T-helper 2 cell treated with Interferon-gamma antibody and Interleukin-4, amounts not matched to agents 5 μg/mL and 100 μg/mL, for 36 hours (primary cell): ENCODE measurements around the gene GPR152.
"Not testable (repeated sequence)": the region's sequence is repeated elsewhere in the genome, so short reads cannot be mapped to it uniquely, and the experiment has no call there.

Experiments used
- DNase-seq: peaks from one replicate; pipeline ENCODE4 v3.0.0; 2021; ENCODE audit warnings: low spot score
- H3K27ac Mint-ChIP-seq: one replicate; pipeline ENCODE4 v1.8.0; 2021; ENCODE audit warnings: mild to moderate bottlenecking, mixed read lengths
- H3K27me3 Mint-ChIP-seq: one replicate; pipeline ENCODE4 v1.8.0; 2021; ENCODE audit warnings: low read depth, mixed read lengths
- H3K36me3 Mint-ChIP-seq: one replicate; pipeline ENCODE4 v1.8.0; 2021; ENCODE audit warnings: low read depth, mixed read lengths
- H3K4me1 Mint-ChIP-seq: one replicate; pipeline ENCODE4 v1.8.0; 2021; ENCODE audit warnings: low read depth, mixed read lengths
- H3K4me3 Mint-ChIP-seq: one replicate; pipeline ENCODE4 v1.8.0; 2022; ENCODE audit warnings: mild to moderate bottlenecking, moderate library complexity, mixed read lengths
- H3K9me3 Mint-ChIP-seq: one replicate; pipeline ENCODE4 v1.8.0; 2021; ENCODE audit warnings: mixed read lengths

GPR152 gene

DNA sequence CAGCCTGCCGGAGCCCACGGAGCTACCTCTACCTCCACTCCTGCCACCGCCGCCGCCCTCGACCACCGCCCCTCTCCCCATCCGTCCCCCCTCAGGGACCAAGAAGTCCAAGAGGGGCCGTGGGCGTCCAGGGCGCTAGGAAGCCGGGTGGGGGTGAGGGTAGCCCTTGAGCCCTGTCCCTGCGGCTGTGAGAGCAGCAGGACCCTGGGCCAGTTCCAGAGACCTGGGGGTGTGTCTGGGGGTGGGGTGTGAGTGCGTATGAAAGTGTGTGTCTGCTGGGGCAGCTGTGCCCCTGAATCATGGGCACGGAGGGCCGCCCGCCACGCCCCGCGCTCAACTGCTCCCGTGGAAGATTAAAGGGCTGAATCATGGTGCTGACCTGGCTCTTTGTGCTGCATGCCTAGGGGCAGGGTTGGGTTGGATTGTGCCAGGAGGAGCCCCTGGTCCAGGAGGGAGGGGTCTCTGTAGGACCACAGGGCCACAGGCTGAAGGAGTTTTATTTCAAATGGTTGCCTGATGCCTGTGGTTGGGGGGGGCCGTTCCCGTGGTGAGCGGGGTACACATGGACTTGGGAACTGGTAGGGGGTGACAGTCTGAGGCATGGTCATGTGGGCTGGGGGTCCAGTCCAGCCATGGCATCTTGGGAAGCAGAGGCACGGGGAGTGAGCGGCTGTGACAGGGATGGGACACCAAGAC, 17.4 kb downstream of the GPR152 start:
- Mint-ChIP-seq H3K36me3 (peaks cover 50% of the 10 kb centered on the region), H3K4me3 (peak overlapping the region; percentile 99), H3K4me1 (peaks cover 39% of the 10 kb centered on the region), H3K27me3 (no peaks in the 10 kb centered on the region), H3K9me3 (no peaks in the 10 kb centered on the region), H3K27ac (peak overlapping the region; percentile 69)
- no peak for DNase-seq

DNA sequence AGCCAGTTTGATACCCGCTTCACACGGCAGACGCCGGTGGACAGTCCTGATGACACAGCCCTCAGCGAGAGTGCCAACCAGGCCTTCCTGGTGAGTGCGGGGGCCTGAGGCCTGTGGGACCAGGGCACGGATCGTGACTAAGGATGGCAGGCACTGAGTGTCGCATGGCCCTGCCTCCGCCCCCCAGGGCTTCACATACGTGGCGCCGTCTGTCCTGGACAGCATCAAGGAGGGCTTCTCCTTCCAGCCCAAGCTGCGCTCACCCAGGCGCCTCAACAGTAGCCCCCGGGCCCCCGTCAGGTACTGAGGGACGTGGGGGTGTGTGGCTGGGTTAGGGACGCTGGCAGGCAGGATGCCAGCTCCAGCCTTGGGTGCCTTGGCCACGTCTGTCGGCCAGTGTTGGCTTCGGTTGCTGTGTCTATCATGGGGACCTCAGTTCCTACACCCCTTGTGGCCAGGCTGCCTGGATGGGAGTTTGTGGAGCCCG, 18.1 kb downstream of the GPR152 start:
- Mint-ChIP-seq H3K27ac (peak overlapping the region; percentile 31), H3K36me3 (peaks cover 46% of the 10 kb centered on the region), H3K4me1 (peaks cover 33% of the 10 kb centered on the region), H3K9me3 (no peaks in the 10 kb centered on the region), H3K4me3 (peak overlapping the region; percentile 40), H3K27me3 (no peaks in the 10 kb centered on the region)
- no peak for DNase-seq

GRCh38 chr11:67433536-67434394, 18.8 kb downstream of the GPR152 start:
- peaks cover 40% of the 10 kb centered on the region for H3K36me3 Mint-ChIP-seq
- DNase-seq, result no peak
- H3K4me3 Mint-ChIP-seq, result peak overlapping the region; percentile 40
- no peaks in the 10 kb centered on the region for H3K27me3 Mint-ChIP-seq
- no peaks in the 10 kb centered on the region for H3K9me3 Mint-ChIP-seq
- peak overlapping the region; percentile 55 for H3K27ac Mint-ChIP-seq
- peaks cover 29% of the 10 kb centered on the region for H3K4me1 Mint-ChIP-seq

GRCh38 chr11:67432655-67433349, 19.7 kb downstream of the GPR152 start:
- H3K27ac Mint-ChIP-seq, result peak overlapping the region; percentile 89

GRCh38 chr11:67431346-67432249, 20.9 kb downstream of the GPR152 start:
- peaks cover 35% of the 10 kb centered on the region for H3K4me1 Mint-ChIP-seq
- H3K9me3 Mint-ChIP-seq, result no peaks in the 10 kb centered on the region
- H3K27me3 Mint-ChIP-seq, result no peaks in the 10 kb centered on the region
- no peak for DNase-seq
- peak overlapping the region; percentile 33 for H3K4me3 Mint-ChIP-seq
- peaks cover 30% of the 10 kb centered on the region for H3K36me3 Mint-ChIP-seq
- H3K27ac Mint-ChIP-seq, result peak overlapping the region; percentile 89

More at GRCh38 chr11:67432655-67433349, 19.7 kb downstream of the GPR152 start:
- peaks cover 39% of the 10 kb centered on the region for H3K36me3 Mint-ChIP-seq
- no peaks in the 10 kb centered on the region for H3K9me3 Mint-ChIP-seq
- H3K4me1 Mint-ChIP-seq, result peaks cover 31% of the 10 kb centered on the region
- DNase-seq, result no peak
- no peak overlapping the region for H3K4me3 Mint-ChIP-seq
- no peaks in the 10 kb centered on the region for H3K27me3 Mint-ChIP-seq

GRCh38 chr11:67429722-67430121, 22.8 kb downstream of the GPR152 start:
- DNase-seq, result no peak
- Mint-ChIP-seq H3K36me3 (peaks cover 19% of the 10 kb centered on the region), H3K4me1 (peaks cover 35% of the 10 kb centered on the region), H3K4me3 (peak overlapping the region; percentile 97), H3K27ac (peak overlapping the region; percentile 41), H3K9me3 (no peaks in the 10 kb centered on the region), H3K27me3 (no peaks in the 10 kb centered on the region)

DNA sequence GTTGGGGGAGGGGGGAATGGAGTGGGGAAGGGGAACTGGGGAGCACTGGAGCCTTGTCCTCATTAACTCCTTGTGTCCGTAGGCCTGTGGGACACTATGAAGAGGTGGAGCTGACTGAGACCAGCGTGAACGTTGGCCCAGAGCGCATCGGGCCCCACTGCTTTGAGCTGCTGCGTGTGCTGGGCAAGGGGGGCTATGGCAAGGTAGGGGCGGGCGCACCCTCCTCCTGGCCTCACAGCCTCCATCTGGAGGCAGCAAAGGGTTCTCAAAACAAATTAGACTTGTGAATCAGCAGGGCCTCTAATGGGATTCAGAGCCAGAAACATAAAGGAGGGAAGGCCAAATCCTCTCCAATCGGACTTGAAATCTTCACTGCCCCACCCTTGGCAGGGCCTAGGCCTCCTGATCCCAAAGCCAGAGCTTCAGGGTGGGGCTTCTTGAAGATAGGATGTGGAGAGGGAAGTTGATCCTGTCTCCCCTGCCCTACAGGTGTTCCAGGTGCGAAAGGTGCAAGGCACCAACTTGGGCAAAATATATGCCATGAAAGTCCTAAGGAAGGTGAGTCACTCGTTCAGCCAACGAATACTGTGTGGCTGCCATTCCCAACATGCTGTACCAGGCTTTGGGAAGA, 23.4 kb downstream of the GPR152 start:
- H3K36me3 Mint-ChIP-seq, result peaks cover 17% of the 10 kb centered on the region
- H3K9me3 Mint-ChIP-seq, result no peaks in the 10 kb centered on the region
- peaks cover 34% of the 10 kb centered on the region for H3K4me1 Mint-ChIP-seq
- H3K27me3 Mint-ChIP-seq, result no peaks in the 10 kb centered on the region
- peak overlapping the region; percentile 97 for H3K4me3 Mint-ChIP-seq
- no peak for DNase-seq
- peak overlapping the region; percentile 97 for H3K27ac Mint-ChIP-seq

DNA sequence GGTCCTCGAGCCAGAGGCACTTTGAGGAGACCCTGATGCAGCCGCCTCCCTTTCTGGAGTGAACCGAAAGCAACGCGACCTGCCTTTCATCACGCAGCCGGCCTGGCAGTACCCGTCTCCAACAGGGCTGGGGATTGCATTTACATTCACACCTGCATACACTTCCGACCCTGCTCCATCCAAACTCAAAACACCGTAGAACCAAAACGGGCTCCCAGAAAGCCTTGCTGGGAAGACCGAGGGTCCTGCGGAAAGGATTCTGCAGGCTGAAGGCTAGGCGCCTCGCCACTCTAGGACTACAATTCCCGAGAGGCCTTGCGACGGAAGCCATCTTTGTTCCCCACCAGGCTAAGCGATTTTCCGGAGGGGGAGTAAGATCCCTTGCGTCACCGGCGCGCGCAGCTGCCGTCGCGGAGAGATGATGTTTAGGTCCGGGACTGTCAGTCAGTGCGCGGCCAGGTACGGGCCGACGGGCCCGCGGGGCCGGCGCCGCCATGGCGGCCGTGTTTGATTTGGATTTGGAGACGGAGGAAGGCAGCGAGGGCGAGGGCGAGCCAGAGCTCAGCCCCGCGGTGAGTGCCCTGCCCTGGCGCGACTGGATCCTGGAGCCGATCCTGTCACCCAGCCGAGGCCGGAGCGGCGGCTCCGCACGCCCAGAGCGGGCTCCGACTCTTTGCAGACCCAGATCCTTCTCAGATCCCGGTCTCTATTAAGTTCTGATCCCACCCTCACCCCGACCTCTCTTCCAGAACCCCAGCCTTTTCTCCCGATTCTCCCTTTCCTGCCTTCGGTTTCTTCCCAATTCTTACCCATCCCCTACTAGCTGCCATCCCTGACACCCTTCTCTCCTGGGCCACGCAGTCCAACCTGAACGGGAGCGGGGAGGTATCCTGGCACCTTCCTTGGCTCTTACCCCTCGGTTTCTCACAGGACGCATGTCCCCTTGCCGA, 24.2 kb downstream of the GPR152 start, which contains the start of gene RPS6KB2:
TSS of gene RPS6KB2 (plus strand) at position 443 of the 950 bp plus-strand sequence. CDS start at position 495, 52 bp downstream.
- Mint-ChIP-seq H3K27ac (peak within 1 kb of the TSS; percentile 97), H3K36me3 (peaks cover 16% of the 10 kb centered on the region), H3K9me3 (no peaks in the 10 kb centered on the region), H3K4me1 (peaks cover 31% of the 10 kb centered on the region), H3K4me3 (peak within 1 kb of the TSS; percentile 97), H3K27me3 (no peaks in the 10 kb centered on the region)
- peak; percentile 99 for DNase-seq

DNA sequence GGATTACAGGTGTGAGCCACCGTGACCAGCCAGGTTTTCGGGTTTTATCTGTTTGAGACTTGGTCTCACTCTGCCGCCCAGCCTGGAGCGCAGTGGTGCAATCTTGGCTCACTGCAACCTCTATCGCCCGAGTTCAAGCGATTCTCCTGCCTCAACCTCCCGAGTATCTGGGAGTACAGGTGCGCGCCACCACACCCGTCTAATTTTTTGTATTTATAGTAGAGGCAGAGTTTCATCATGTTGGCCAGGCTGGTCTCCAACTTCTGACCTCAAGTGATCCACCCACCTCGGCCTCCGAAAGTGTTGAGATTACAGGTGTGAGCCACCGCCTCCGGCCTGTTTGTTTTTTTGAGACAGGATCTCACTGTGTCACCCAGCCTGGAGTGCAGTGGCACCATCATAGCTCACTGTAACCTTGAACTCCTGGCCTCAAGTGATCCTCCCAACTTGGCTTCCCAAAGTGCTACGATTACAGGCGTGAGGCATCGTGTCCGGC, 25.1 kb downstream of the GPR152 start:
- H3K4me3 Mint-ChIP-seq, result peak overlapping the region; percentile 97
- H3K36me3 Mint-ChIP-seq, result peaks cover 14% of the 10 kb centered on the region
- H3K4me1 Mint-ChIP-seq, result peaks cover 35% of the 10 kb centered on the region

GRCh38 chr11:67423891-67424613, 28.5 kb downstream of the GPR152 start:
- Mint-ChIP-seq H3K9me3 (no peaks in the 10 kb centered on the region), H3K27ac (peak overlapping the region; percentile 11), H3K27me3 (no peaks in the 10 kb centered on the region), H3K4me1 (peaks cover 33% of the 10 kb centered on the region), H3K4me3 (no peak overlapping the region), H3K36me3 (peaks cover 2% of the 10 kb centered on the region)
- DNase-seq, result no peak

More for the DNA sequence above, 25.1 kb downstream of the GPR152 start:
- DNase-seq, H3K9me3 Mint-ChIP-seq, H3K27me3 Mint-ChIP-seq: not testable (repeated sequence)
- peak overlapping the region; percentile 97 for H3K27ac Mint-ChIP-seq

DNA sequence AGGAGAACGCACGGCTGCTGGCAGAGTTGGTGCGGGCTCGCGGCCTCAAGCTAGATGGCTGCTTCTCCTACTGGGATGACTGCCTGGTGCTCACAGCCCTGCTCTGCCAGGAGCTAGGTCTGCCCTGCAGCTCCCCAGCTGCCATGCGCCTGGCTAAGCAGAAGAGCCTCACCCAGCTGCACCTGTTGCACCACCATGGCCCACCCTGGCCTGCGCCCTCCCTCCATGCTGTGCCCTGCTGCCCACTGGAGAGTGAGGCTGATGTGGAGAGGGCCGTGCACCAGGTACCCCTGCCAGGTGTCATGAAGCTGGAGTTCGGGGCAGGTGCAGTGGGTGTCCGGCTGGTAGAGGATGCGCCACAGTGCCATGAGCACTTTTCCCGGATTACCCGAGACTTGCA, 29.1 kb downstream of the GPR152 start:
- no peak for DNase-seq
- H3K4me3 Mint-ChIP-seq, result no peak overlapping the region
- H3K4me1 Mint-ChIP-seq, result peaks cover 32% of the 10 kb centered on the region
- no peaks in the 10 kb centered on the region for H3K36me3 Mint-ChIP-seq
- H3K27me3 Mint-ChIP-seq, result no peaks in the 10 kb centered on the region
- no peaks in the 10 kb centered on the region for H3K9me3 Mint-ChIP-seq
- H3K27ac Mint-ChIP-seq, result no peak overlapping the region
